IMR-90 (cell line): Measurements from ENCODE around the gene DAAM2. TPM values are rescaled to one million over a fixed set of nuclear protein-coding genes. Genes with fewer than 3 reads are reported as not detected.

Experiments
- ATAC-seq: fragments of 200-7000 bp; cut with Tn5 transposase; 2 replicates; pipeline ENCODE4 v1.9.1; 2020; ENCODE audit warnings: low read depth, mild to moderate bottlenecking, moderate library complexity
- BruUV-seq: library from RNA; stranded (reverse); fragments of 400-500 nt; replicated peaks from 2 replicates; lab custom pipeline; 2021; lab: Mats Ljungman, UMichigan
- CTCF ChIA-PET: fragments of 300-600 bp; formaldehyde crosslinking; extraction: SDS; loops from one replicate; lab custom pipeline; 2021; ENCODE audit warnings: antibody characterized with exemption; lab: Yijun Ruan, JAX
- POLR2A ChIA-PET: fragments of 300-600 bp; sonication (Branson Sonifier 250); formaldehyde crosslinking; loops from one replicate; lab custom pipeline; 2022; ENCODE audit warnings: antibody characterized with exemption; ENCODE audit not compliant: unreplicated experiment; lab: Charles Lee
- DNase-seq: peaks from one replicate; pipeline ENCODE4 v3.0.0; 2013
- H2AFZ ChIP-seq: replicated peaks from 2 replicates; pipeline ENCODE3; 2013; ENCODE audit warnings: low read length, mild to moderate bottlenecking; ENCODE audit not compliant: poor library complexity
- H2AK5ac ChIP-seq: 2 replicates; pipeline ENCODE4 v1.6.1; 2013; ENCODE audit warnings: low read depth, low read length, inconsistent platforms
- H2AK9ac ChIP-seq: replicated peaks from 2 replicates; pipeline ENCODE3; 2013; ENCODE audit warnings: mild to moderate bottlenecking, low read depth, low read length, moderate library complexity; ENCODE audit not compliant: poor library complexity
- H2BK120ac ChIP-seq: 2 replicates; pipeline ENCODE4 v1.6.1; 2013; ENCODE audit warnings: low read depth, low read length, inconsistent platforms
- H2BK15ac ChIP-seq: 3 replicates; pipeline ENCODE4 v1.6.1; 2013; ENCODE audit warnings: low read depth, low read length, inconsistent platforms
- H2BK20ac ChIP-seq: 2 replicates; pipeline ENCODE4 v1.6.1; 2013; ENCODE audit warnings: low read depth, mild to moderate bottlenecking, inconsistent platforms, low read length, moderate library complexity
- H2BK5ac ChIP-seq: 2 replicates; pipeline ENCODE4 v1.6.1; 2013; ENCODE audit warnings: mild to moderate bottlenecking, low read depth, low read length, inconsistent platforms; ENCODE audit not compliant: poor library complexity, severe bottlenecking
- H3K14ac ChIP-seq: replicated peaks from 2 replicates; pipeline ENCODE4 v1.6.1; 2013; ENCODE audit warnings: low read depth, low read length, inconsistent platforms
- H3K18ac ChIP-seq: 2 replicates; pipeline ENCODE4 v1.6.1; 2013; ENCODE audit warnings: low read depth, low read length, control low read depth
- H3K23ac ChIP-seq: 2 replicates; pipeline ENCODE4 v1.6.1; 2013; ENCODE audit warnings: low read depth, low read length, inconsistent platforms
- H3K27ac ChIP-seq: 2 replicates; pipeline ENCODE4 v1.5.1; 2013; ENCODE audit warnings: mild to moderate bottlenecking, control low read depth, low read length; ENCODE audit not compliant: insufficient read depth
- H3K27me3 ChIP-seq: 2 replicates; pipeline ENCODE4 v1.6.1; 2013; ENCODE audit warnings: low read length; ENCODE audit not compliant: control insufficient read depth, insufficient read depth
- H3K36me3 ChIP-seq: 2 replicates; pipeline ENCODE4 v1.6.1; 2013; ENCODE audit warnings: low read length, mixed read lengths; ENCODE audit not compliant: control insufficient read depth, insufficient read depth
- H3K4ac ChIP-seq: 2 replicates; pipeline ENCODE4 v1.6.1; 2013; ENCODE audit warnings: low read depth, low read length, inconsistent platforms
- H3K4me1 ChIP-seq: 2 replicates; pipeline ENCODE4 v1.6.1; 2013; ENCODE audit warnings: low read length, mixed read lengths; ENCODE audit not compliant: control insufficient read depth, insufficient read depth
- H3K4me2 ChIP-seq: 2 replicates; pipeline ENCODE4 v1.6.1; 2013; ENCODE audit warnings: low read depth, mild to moderate bottlenecking, control low read depth, low read length, moderate library complexity
- H3K4me3 ChIP-seq: 2 replicates; pipeline ENCODE4 v1.5.1; 2013; ENCODE audit warnings: low read depth, mild to moderate bottlenecking, control low read depth, low read length, moderate library complexity; ENCODE audit not compliant: insufficient read depth
- H3K56ac ChIP-seq: 2 replicates; pipeline ENCODE4 v1.6.1; 2013; ENCODE audit warnings: low read length, inconsistent platforms; ENCODE audit not compliant: insufficient read depth; ENCODE audit errors: extremely low read depth
- H3K79me1 ChIP-seq, 2 experiments: 2 replicates each; pipeline ENCODE4 v1.6.1; 2013; ENCODE audit warnings: low read length in 2 of 2, inconsistent platforms in 1 of 2, low read depth in 1 of 2
- H3K9ac ChIP-seq: 2 replicates; pipeline ENCODE4 v1.6.1; 2013; ENCODE audit warnings: low read depth, low read length, control low read depth
- H3K9me1 ChIP-seq: 2 replicates; pipeline ENCODE4 v1.6.1; 2013; ENCODE audit warnings: low read length, inconsistent platforms; ENCODE audit not compliant: insufficient read depth
- H3K9me3 ChIP-seq: 2 replicates; pipeline ENCODE4 v1.6.1; 2013; ENCODE audit warnings: low read length; ENCODE audit not compliant: control insufficient read depth, insufficient read depth
- H4K20me1 ChIP-seq: 2 replicates; pipeline ENCODE4 v1.6.1; 2013; ENCODE audit warnings: low read length, inconsistent platforms; ENCODE audit not compliant: insufficient read depth
- H4K5ac ChIP-seq: 2 replicates; pipeline ENCODE4 v1.6.1; 2013; ENCODE audit warnings: mild to moderate bottlenecking, low read depth, low read length, control low read depth
- H4K8ac ChIP-seq, 2 experiments: 2 replicates each; pipeline ENCODE4 v1.6.1; 2013; ENCODE audit warnings: low read depth in 2 of 2, low read length in 2 of 2, control low read depth in 1 of 2, inconsistent platforms in 1 of 2
- H4K91ac ChIP-seq: 2 replicates; pipeline ENCODE4 v1.6.1; 2013; ENCODE audit warnings: low read depth, low read length, inconsistent platforms; ENCODE audit not compliant: insufficient read depth
- USF2 ChIP-seq: fragments of 150-350 bp; IDR thresholded peaks from 2 replicates; pipeline ENCODE4 v1.6.1; 2017; ENCODE audit warnings: mild to moderate bottlenecking, antibody characterized with exemption, low read length, low read depth
- WGBS, 2 experiments: methylation state at CpG; one replicate each; pipeline versions ENCODE4 v1.1.5 to v1.1.7; 2013; ENCODE audit warnings: missing lambda C conversion rate in 2 of 2; ENCODE audit not compliant: insufficient read length in 1 of 2; ENCODE audit errors: extremely low coverage in 2 of 2; 5-methylcytosine and 5-hydroxymethylcytosine counted together
- dilution Hi-C: fragments of 300-500 bp; cut with HindIII; formaldehyde crosslinking; loops from one replicate; pipeline ENCODE4 v1.14.3; 2018; ENCODE audit warnings: low sequenced_read_pairs; ENCODE audit not compliant: unreplicated experiment
- in situ Hi-C: fragments of 300-500 bp; cut with MboI; formaldehyde crosslinking; loops from 3 replicates; pipeline ENCODE4 v1.14.3; 2019; ENCODE audit warnings: low sequenced_read_pairs, inconsistent platforms, mixed read lengths
- intact Hi-C: fragments of 100-400 bp; cut with micrococcal nuclease; formaldehyde crosslinking; loops from 2 replicates; pipeline ENCODE4 v1.10.0; 2022
- polyA plus RNA-seq, 3 experiments: library from polyadenylated mRNA; depleted of rRNA; stranded (reverse); fragments of >200 nt; gene quantifications; 2 replicates each; pipeline ENCODE4 v1.2.3, GENCODE V29; 2012; ENCODE audit warnings: low replicate concordance in 1 of 3
- total RNA-seq: library from RNA; depleted of rRNA; stranded (reverse); fragments of >200 nt; gene quantifications from 2 replicates; pipeline ENCODE4 v1.2.3, GENCODE V29; 2012

Gene DAAM2
- total and polyA plus RNA-seq, 2 of the 4 experiments (the other 2 are of a cell fraction): 11.2 to 12.9 TPM

DNA sequence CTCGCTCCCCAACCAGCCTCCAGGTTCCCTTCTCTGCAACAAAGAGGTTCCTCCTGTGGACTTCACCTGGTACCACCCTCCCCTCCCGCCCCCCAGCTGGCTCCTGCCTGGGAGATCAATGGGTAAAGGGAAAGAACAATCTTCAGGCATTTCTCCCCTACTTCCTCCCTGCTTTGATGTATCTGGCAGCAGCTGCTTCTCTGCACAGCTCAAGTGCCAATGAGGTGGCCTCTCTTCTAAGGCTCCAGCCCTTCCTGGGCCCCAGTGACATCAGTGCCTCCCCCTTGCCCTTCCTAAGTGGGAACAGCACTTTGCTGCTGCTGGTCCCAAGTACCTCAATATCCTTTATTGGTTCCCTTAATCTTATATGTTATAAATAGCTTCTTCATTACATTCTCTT is 118.6 kb downstream of the DAAM2 start:
- H3K79me1 ChIP-seq: 0 out of 4 replicates have a peak, but pooled peaks cover 0 to under 1% of the 10 kb centered on the region in 2 experiments
- H2BK120ac ChIP-seq: no peak overlapping the region
- TF ChIP-seq USF2: no peak
- no peak overlapping the region for H3K4me2 ChIP-seq
- BruUV-seq: no TSS peak
- ChIA-PET CTCF (no interaction called here), POLR2A (no interaction called here)
- H3K4me3 ChIP-seq: no peak overlapping the region
- no peaks in the 10 kb centered on the region for H3K9me3 ChIP-seq
- no peak overlapping the region for H2BK5ac ChIP-seq
- in situ Hi-C loops: no loop called here
- H3K56ac ChIP-seq: no peak overlapping the region
- H3K18ac ChIP-seq: no peak overlapping the region
- intact Hi-C loops: no loop called here
- no peak overlapping the region for H2BK15ac ChIP-seq
- H3K14ac ChIP-seq: no peak overlapping the region
- no peak overlapping the region for H3K23ac ChIP-seq
- H3K9ac ChIP-seq: no peak overlapping the region
- no CpG with 5 or more reads among the region's 2 CpGs for WGBS, 2 experiments
- no peak overlapping the region for H4K8ac ChIP-seq
- no peaks in the 10 kb centered on the region for H3K27me3 ChIP-seq
- H4K20me1 ChIP-seq: no peaks in the 10 kb centered on the region
- ATAC-seq (no peak), DNase-seq (no peak)
- H4K91ac ChIP-seq: no peak overlapping the region
- no peak overlapping the region for H3K27ac ChIP-seq
- no peak overlapping the region for H2AK9ac ChIP-seq
- H3K36me3 ChIP-seq: peaks cover 37% of the 10 kb centered on the region
- H3K4ac ChIP-seq: no peak overlapping the region
- no peak overlapping the region for H2AFZ ChIP-seq
- H2AK5ac ChIP-seq: no peak overlapping the region
- dilution Hi-C loops: no loop called here
- no peak overlapping the region for H4K5ac ChIP-seq
- no peak overlapping the region for H2BK20ac ChIP-seq
- H3K4me1 ChIP-seq: no peaks in the 10 kb centered on the region
- H3K9me1 ChIP-seq: peaks cover 6% of the 10 kb centered on the region; the same call in 1 of the 2 replicates
